Measurements from ENCODE around the gene RCHY1. TPM values are rescaled to one million over a fixed set of nuclear protein-coding genes. Genes with fewer than 3 reads are reported as not detected.

The RCHY1 gene
- total and polyA plus RNA-seq, 2 donors from 2014 or later, result 27.8 to 40.2 TPM

GRCh38 chr4:75470738-75471137 is 43.5 kb downstream of the RCHY1 start:
- DNase-seq, result no peak
- H3K4me3 ChIP-seq (ENCODE audit: low read length in 3 of 3), result no peak overlapping the region
- H3K9me3 ChIP-seq (ENCODE audit: control insufficient read depth in 2 of 3, insufficient read depth in 1 of 3, low read length in 3 of 3), result no peaks in the 10 kb centered on the region
- no peaks in the 10 kb centered on the region for H3K27me3 ChIP-seq (ENCODE audit: control insufficient read depth, insufficient read depth, low read length)
- H3K9ac ChIP-seq (ENCODE audit: low read length in 3 of 3), result no peak overlapping the region
- no peak overlapping the region for H3K27ac ChIP-seq (ENCODE audit: low read depth in 2 of 2, low read length in 2 of 2)
- FAIRE-seq, result no peak
- H3K4me1 ChIP-seq (ENCODE audit: control insufficient read depth in 2 of 3, insufficient read depth in 2 of 3, low read depth in 1 of 3, low read length in 3 of 3), result peaks cover 0 to 4% (median 0%) of the 10 kb centered on the region in 3 donors
- intact Hi-C loops (cut with DNase I), result no loop called here
- TF ChIP-seq CTCF (IDR thresholded peaks at IDR 0.05; ENCODE audit: borderline replicate concordance, extremely low read depth, insufficient read depth), result no peak
- H3K36me3 ChIP-seq (ENCODE audit: control insufficient read depth in 2 of 3, insufficient read depth in 3 of 3, low read length in 3 of 3), result no peaks in the 10 kb centered on the region

GRCh38 chr4:75469896-75470295 is 44.3 kb downstream of the RCHY1 start:
- no peak for TF ChIP-seq CTCF (IDR thresholded peaks at IDR 0.05; ENCODE audit: borderline replicate concordance, extremely low read depth, insufficient read depth)
- no peaks in the 10 kb centered on the region for H3K36me3 ChIP-seq (ENCODE audit: control insufficient read depth in 2 of 3, insufficient read depth in 3 of 3, low read length in 3 of 3)
- no peak overlapping the region for H3K9ac ChIP-seq (ENCODE audit: low read length in 3 of 3)
- DNase-seq (no peak), FAIRE-seq (no peak)
- H3K4me3 ChIP-seq (ENCODE audit: low read length in 3 of 3), result no peak overlapping the region
- no peaks in the 10 kb centered on the region for H3K9me3 ChIP-seq (ENCODE audit: control insufficient read depth in 2 of 3, insufficient read depth in 1 of 3, low read length in 3 of 3)
- no peak overlapping the region for H3K27ac ChIP-seq (ENCODE audit: low read depth in 2 of 2, low read length in 2 of 2)
- intact Hi-C loops (cut with DNase I), result no loop called here
- H3K27me3 ChIP-seq (ENCODE audit: control insufficient read depth, insufficient read depth, low read length), result no peaks in the 10 kb centered on the region
- H3K4me1 ChIP-seq (ENCODE audit: control insufficient read depth in 2 of 3, insufficient read depth in 2 of 3, low read depth in 1 of 3, low read length in 3 of 3), result peaks cover 0 to 4% (median 0%) of the 10 kb centered on the region in 3 donors

DNA sequence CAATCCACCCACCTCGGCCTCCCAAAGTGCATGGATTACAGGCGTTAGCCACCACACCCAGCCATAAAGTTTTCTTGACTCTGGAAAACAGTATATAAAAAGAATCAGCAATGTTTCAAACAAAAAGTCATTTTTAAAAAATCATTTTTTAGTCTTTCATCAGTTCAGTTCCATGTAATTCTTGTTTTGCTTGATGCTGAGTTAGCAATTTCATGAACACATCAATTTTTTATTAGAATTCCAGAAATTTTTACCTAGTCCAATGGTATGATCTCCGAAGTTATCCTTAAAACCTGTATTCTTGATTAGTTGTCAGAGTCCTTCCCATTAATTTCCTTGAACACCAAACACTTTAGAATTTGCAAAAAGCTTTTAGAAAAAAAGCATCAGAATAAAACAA is 56.8 kb downstream of the RCHY1 start:
- no peaks in the 10 kb centered on the region for H3K36me3 ChIP-seq (ENCODE audit: control insufficient read depth in 2 of 3, insufficient read depth in 3 of 3, low read length in 3 of 3)
- no peak overlapping the region for H3K4me3 ChIP-seq (ENCODE audit: low read length in 3 of 3)
- intact Hi-C loops (cut with DNase I), result no loop called here
- H3K27ac ChIP-seq (ENCODE audit: low read depth in 2 of 2, low read length in 2 of 2), result no peak overlapping the region
- H3K4me1 ChIP-seq (ENCODE audit: control insufficient read depth in 2 of 3, insufficient read depth in 2 of 3, low read depth in 1 of 3, low read length in 3 of 3), result no peaks in the 10 kb centered on the region
- no peak for TF ChIP-seq CTCF (IDR thresholded peaks at IDR 0.05; ENCODE audit: borderline replicate concordance, extremely low read depth, insufficient read depth)
- H3K9me3 ChIP-seq (ENCODE audit: control insufficient read depth in 2 of 3, insufficient read depth in 1 of 3, low read length in 3 of 3), result no peaks in the 10 kb centered on the region
- DNase-seq (no peak), FAIRE-seq (no peak)
- no peak overlapping the region for H3K9ac ChIP-seq (ENCODE audit: low read length in 3 of 3)
- H3K27me3 ChIP-seq (ENCODE audit: control insufficient read depth, insufficient read depth, low read length), result no peaks in the 10 kb centered on the region

- intact Hi-C loops (cut with DNase I), result no loop called here
- H3K27me3 ChIP-seq (ENCODE audit: control insufficient read depth, insufficient read depth, low read length), result no peaks in the 10 kb centered on the region
- no peak overlapping the region for H3K27ac ChIP-seq (ENCODE audit: low read depth in 2 of 2, low read length in 2 of 2)
- no peak for TF ChIP-seq CTCF (IDR thresholded peaks at IDR 0.05; ENCODE audit: borderline replicate concordance, extremely low read depth, insufficient read depth)
- DNase-seq (no peak), FAIRE-seq (no peak)
- no peaks in the 10 kb centered on the region for H3K4me1 ChIP-seq (ENCODE audit: control insufficient read depth in 2 of 3, insufficient read depth in 2 of 3, low read depth in 1 of 3, low read length in 3 of 3)
- H3K36me3 ChIP-seq (ENCODE audit: control insufficient read depth in 2 of 3, insufficient read depth in 3 of 3, low read length in 3 of 3), result no peaks in the 10 kb centered on the region
- no peak overlapping the region for H3K4me3 ChIP-seq (ENCODE audit: low read length in 3 of 3)
- no peaks in the 10 kb centered on the region for H3K9me3 ChIP-seq (ENCODE audit: control insufficient read depth in 2 of 3, insufficient read depth in 1 of 3, low read length in 3 of 3)
- H3K9ac ChIP-seq (ENCODE audit: low read length in 3 of 3), result no peak overlapping the region
Observed at GRCh38 chr4:75434105-75434504, 80.1 kb downstream of the RCHY1 start.

Measured in kidney (tissue), 14 donors.